Hindlimb muscle (tissue), 1 donor: ENCODE results near the gene MFSD11. TPM values are rescaled to one million over a fixed set of nuclear protein-coding genes. Genes with fewer than 3 reads are reported as not detected.
"Not testable (repeated sequence)": the region's sequence is repeated elsewhere in the genome, so short reads cannot be mapped to it uniquely, and the experiment has no call there.

Experiments used
- DNase-seq: peaks from one replicate; pipeline ENCODE4 v3.0.0-alpha.2; 2013
- polyA plus RNA-seq: library from polyadenylated mRNA; unstranded; fragments of 120-200 nt; gene quantifications from one replicate; pipeline ENCODE4 v1.2.1, GENCODE V29; 2013; ENCODE audit not compliant: insufficient read length

The MFSD11 gene
- polyA plus RNA-seq, 1 donor: 41.4 TPM

- peak; percentile 84 for DNase-seq
Measured at GRCh38 chr17:76726776-76727718, 10.9 kb upstream of the MFSD11 start, which contains the start of gene METTL23. METTL23 (plus strand) TSS chr17:76726839; CDS start chr17:76729711, 2,872 bp downstream.

GRCh38 chr17:76727745-76728456 lies 10.0 kb upstream of the MFSD11 start:
- no peak for DNase-seq

- DNase-seq: not testable (repeated sequence)
Measured at GRCh38 chr17:76731800-76732733, 5.9 kb upstream of the MFSD11 start.

GRCh38 chr17:76732734-76733617 lies 4.9 kb upstream of the MFSD11 start:
- no peak for DNase-seq

- DNase-seq: no peak
Measured at GRCh38 chr17:76733618-76733957, 4.3 kb upstream of the MFSD11 start.

GRCh38 chr17:76734080-76734840 lies 3.7 kb upstream of the MFSD11 start:
- no peak for DNase-seq

GRCh38 chr17:76735006-76735405 lies 2.9 kb upstream of the MFSD11 start:
- DNase-seq: no peak

- no peak for DNase-seq
Measured at GRCh38 chr17:76735586-76736348, 2.2 kb upstream of the MFSD11 start.

GRCh38 chr17:76736349-76737081 lies 1.4 kb upstream of the MFSD11 start:
- DNase-seq: peak; percentile 82

- DNase-seq: peak; percentile 98
Measured at GRCh38 chr17:76737082-76737675, 740 bp upstream of the MFSD11 start, which contains the start of gene SRSF2. SRSF2 (minus strand) TSS chr17:76737331; CDS start chr17:76737160, 171 bp downstream.

- peak; percentile 15 for DNase-seq
Measured at GRCh38 chr17:76738468-76738850, 540 bp downstream of the MFSD11 start.

- not testable (repeated sequence) for DNase-seq
Measured at GRCh38 chr17:76739568-76740115, 1.7 kb downstream of the MFSD11 start.

- no peak for DNase-seq
Measured at GRCh38 chr17:76740329-76741118, 2.6 kb downstream of the MFSD11 start.

GRCh38 chr17:76742958-76743357 lies 5.0 kb downstream of the MFSD11 start:
- DNase-seq: no peak

- DNase-seq: no peak
Measured at GRCh38 chr17:76744747-76745146, 6.8 kb downstream of the MFSD11 start.

GRCh38 chr17:76745785-76746184 lies 7.9 kb downstream of the MFSD11 start:
- not testable (repeated sequence) for DNase-seq

- DNase-seq: no peak
Measured at GRCh38 chr17:76747716-76748363, 9.9 kb downstream of the MFSD11 start.
